SK-N-SH (cell line): Measurements from ENCODE around the gene ABCC12. TPM values are rescaled to one million over a fixed set of nuclear protein-coding genes. Genes with fewer than 3 reads are reported as not detected.

Experiments used
- CTCF ChIA-PET: fragments of 300-600, 350-600 bp; formaldehyde crosslinking; extraction: SDS; loops from one replicate; lab custom pipeline; 2021; lab: Yijun Ruan, JAX
- POLR2A ChIA-PET: fragments of 350-600 bp; sonication (Branson Sonifier 250); formaldehyde crosslinking; extraction: SDS; loops from one replicate; lab custom pipeline; 2020; ENCODE audit warnings: antibody characterized with exemption, inconsistent platforms; lab: Yijun Ruan, JAX
- DNase-seq: peaks from one replicate; pipeline ENCODE4 v3.0.0; 2012
- H2AFZ ChIP-seq: fragments of 200-600 bp; sonication (generic); 2 replicates; pipeline ENCODE4 v1.8.1; 2016; ENCODE audit warnings: antibody characterized with exemption, mild to moderate bottlenecking, low read depth
- H3F3A ChIP-seq: fragments of 200-600 bp; sonication (generic); replicated peaks from 2 replicates; pipeline ENCODE3; 2016; ENCODE audit warnings: antibody characterized with exemption, mild to moderate bottlenecking; ENCODE audit not compliant: insufficient read depth
- H3K27ac ChIP-seq, 2 experiments: fragments of 200-500 bp in 1 of 2; fragments of 200-600 bp in 1 of 2; sonication (Bioruptor generic) in 1 of 2; sonication (generic), shearing (Covaris generic) in 1 of 2; 2 replicates each; pipeline versions ENCODE4 v1.5.1 to v1.6.1; 2014 to 2016; ENCODE audit warnings: low read depth in 2 of 2, inconsistent platforms in 1 of 2, low read length in 1 of 2, mild to moderate bottlenecking in 1 of 2, mixed read lengths in 1 of 2
- H3K27me3 ChIP-seq: fragments of 200-600 bp; sonication (generic), shearing (Covaris generic); 2 replicates; pipeline ENCODE4 v1.6.1; 2016; ENCODE audit warnings: mixed run types; ENCODE audit not compliant: insufficient read depth
- H3K36me3 ChIP-seq, 2 experiments: fragments of 200-500 bp in 1 of 2; fragments of 200-600 bp in 1 of 2; sonication (Bioruptor generic) in 1 of 2; sonication (generic) in 1 of 2; replicated peaks in 1 of 2; 2 replicates each; pipeline versions ENCODE3 to v1.5.1; 2014 to 2016; ENCODE audit warnings: low read length in 1 of 2, mild to moderate bottlenecking in 1 of 2; ENCODE audit not compliant: insufficient read depth in 2 of 2, control insufficient read depth in 1 of 2
- H3K4me1 ChIP-seq, 2 experiments: fragments of 200-500 bp in 1 of 2; fragments of 200-600 bp in 1 of 2; sonication (Bioruptor generic) in 1 of 2; sonication (generic), shearing (Covaris generic) in 1 of 2; 2 replicates each; pipeline versions ENCODE4 v1.5.1 to v1.6.1; 2014 to 2016; ENCODE audit warnings: low read depth in 1 of 2, low read length in 1 of 2, mixed run types in 1 of 2; ENCODE audit not compliant: insufficient read depth in 2 of 2, control insufficient read depth in 1 of 2
- H3K4me2 ChIP-seq: fragments of 200-600 bp; sonication (generic), shearing (Covaris generic); 2 replicates; pipeline ENCODE4 v1.6.1; 2017; ENCODE audit warnings: mixed run types
- H3K4me3 ChIP-seq, 2 experiments: fragments of 200-500 bp in 1 of 2; fragments of 200-600 bp in 1 of 2; sonication (Bioruptor generic) in 1 of 2; sonication (generic), shearing (Covaris generic) in 1 of 2; 2 replicates each; pipeline versions ENCODE4 v1.5.1 to v1.8.1; 2014 to 2016; ENCODE audit warnings: low read depth in 2 of 2, inconsistent platforms in 1 of 2, low read length in 1 of 2, mild to moderate bottlenecking in 1 of 2, mixed read lengths in 1 of 2, moderate library complexity in 1 of 2
- H3K79me2 ChIP-seq: fragments of 200-600 bp; sonication (generic); 2 replicates; pipeline ENCODE4 v1.8.1; 2017; ENCODE audit warnings: mild to moderate bottlenecking; ENCODE audit not compliant: insufficient read depth
- H3K9ac ChIP-seq: fragments of 200-600 bp; sonication (generic); 2 replicates; pipeline ENCODE4 v1.6.1; 2017; ENCODE audit warnings: mixed run types
- H3K9me2 ChIP-seq: fragments of 200-600 bp; sonication (generic); 2 replicates; pipeline ENCODE4 v1.6.1; 2017; ENCODE audit warnings: mixed run types
- H3K9me3 ChIP-seq: fragments of 200-600 bp; sonication (generic); 2 replicates; pipeline ENCODE4 v1.6.1; 2017; ENCODE audit warnings: mixed run types, mild to moderate bottlenecking, moderate library complexity
- H4K20me1 ChIP-seq: fragments of 200-600 bp; sonication (generic); 2 replicates; pipeline ENCODE4 v1.6.1; 2017; ENCODE audit warnings: mild to moderate bottlenecking, mixed run types; ENCODE audit not compliant: insufficient read depth
- EZH2phosphoT487 ChIP-seq: fragments of 200-600 bp; sonication (generic); IDR thresholded peaks from 2 replicates; pipeline ENCODE4 v1.6.1; 2017; ENCODE audit warnings: low read depth, mixed run types, mild to moderate bottlenecking, antibody characterized with exemption, moderate library complexity, borderline replicate concordance
- GABPA ChIP-seq: IDR thresholded peaks from 2 replicates; pipeline ENCODE4 v1.4.0; 2012; ENCODE audit warnings: low read depth, mild to moderate bottlenecking
- GATA2 ChIP-seq: sonication (generic); formaldehyde crosslinking; IDR thresholded peaks from 2 replicates; pipeline ENCODE4 v1.5.0; 2020; ENCODE audit warnings: mild to moderate bottlenecking, missing genetic modification reagents
- JUND ChIP-seq: IDR thresholded peaks from 2 replicates; pipeline ENCODE4 v1.4.0; 2012
- MEF2A ChIP-seq: IDR thresholded peaks from 2 replicates; pipeline ENCODE4 v1.4.0; 2012; ENCODE audit warnings: low read depth, borderline replicate concordance
- MXI1 ChIP-seq: IDR thresholded peaks from 2 replicates; pipeline ENCODE4 v1.6.1; 2012; ENCODE audit warnings: mild to moderate bottlenecking, low read depth, low read length, improper control_type of control experiment
- POLR2AphosphoS5 ChIP-seq: IDR thresholded peaks from 2 replicates; pipeline ENCODE4 v1.6.1; 2012; ENCODE audit warnings: low read depth, low read length
- RCOR1 ChIP-seq: fragments of 150-350 bp; IDR thresholded peaks from 2 replicates; pipeline ENCODE4 v1.6.1; 2017; ENCODE audit warnings: antibody characterized with exemption, low read length
- RFX5 ChIP-seq: IDR thresholded peaks from 2 replicates; pipeline ENCODE4 v1.6.1; 2012; ENCODE audit warnings: mild to moderate bottlenecking, improper control_type of control experiment, low read length
- YY1 ChIP-seq: IDR thresholded peaks from 2 replicates; pipeline ENCODE4 v1.4.0; 2012; ENCODE audit warnings: low read depth, mild to moderate bottlenecking
- WGBS: methylation state at CpG from one replicate; pipeline ENCODE4 v1.1.6; 2017; ENCODE audit warnings: low lambda C conversion rate; 5-methylcytosine and 5-hydroxymethylcytosine counted together
- polyA plus RNA-seq, 3 experiments: library from polyadenylated mRNA; depleted of rRNA; stranded (reverse); fragments of >200 nt; gene quantifications; 2 replicates each; pipeline ENCODE4 v1.2.3, GENCODE V29; 2012
- TF ChIP-seq, protein P1 (sequence below): IDR thresholded peaks from 2 replicates; pipeline ENCODE4 v1.4.0; 2012; ENCODE audit warnings: low read depth, borderline replicate concordance
- TF ChIP-seq, protein P2 (sequence below): IDR thresholded peaks from 2 replicates; pipeline ENCODE4 v1.4.0; 2012; ENCODE audit warnings: low read depth, borderline replicate concordance
- TF ChIP-seq, protein P3 (sequence below): fragments of 200-600 bp; sonication (generic); IDR thresholded peaks from 2 replicates; pipeline ENCODE4 v1.6.1; 2017; ENCODE audit warnings: antibody characterized with exemption, mild to moderate bottlenecking, moderate library complexity
- TF ChIP-seq, protein P4 (sequence below): IDR thresholded peaks from 2 replicates; pipeline ENCODE4 v1.6.1; 2012; ENCODE audit warnings: mild to moderate bottlenecking, low read depth, low read length, moderate library complexity

ABCC12 gene
- polyA plus RNA-seq, 1 of the 3 experiments (the other 2 are of a cell fraction), result not detected

DNA sequence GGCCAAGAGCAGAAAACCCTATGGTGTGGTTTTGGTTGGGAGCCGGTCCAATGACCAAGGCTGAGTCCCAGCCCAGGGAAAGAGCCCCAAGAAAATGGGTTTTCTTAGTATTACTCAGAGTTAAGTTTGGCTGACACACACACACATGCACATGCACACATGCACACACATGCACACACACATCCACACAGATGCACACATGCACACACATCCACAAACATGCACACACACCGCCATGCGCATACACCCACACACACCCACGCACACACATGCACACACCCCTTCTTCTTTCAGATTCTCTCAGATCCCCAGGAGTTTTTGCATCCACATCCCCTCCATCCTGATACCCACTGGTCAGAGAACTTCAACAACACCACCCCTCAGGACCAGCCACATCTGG is 9.1 kb downstream of the ABCC12 start:
- Histone ChIP-seq H3K36me3 (no peaks in the 10 kb centered on the region), H3K27ac (no peak overlapping the region), H4K20me1 (no peaks in the 10 kb centered on the region), H3K4me3 (no peak overlapping the region), H3K9me3 (peaks cover 7% of the 10 kb centered on the region), H3K9me2 (no peaks in the 10 kb centered on the region), H3K9ac (no peak overlapping the region)
- WGBS, result 90% methylated on average over 4 of the region's 4 CpGs
- DNase-seq, result no peak
- CTCF ChIA-PET, result interaction anchor here (1.0 to 1.9 kb wide), 3 partner anchors 10 to 1109 kb away, joined by 3 to 5 read pairs (median 3); no protein-coding TSS in a partner anchor
- TF ChIP-seq, protein P1, sequence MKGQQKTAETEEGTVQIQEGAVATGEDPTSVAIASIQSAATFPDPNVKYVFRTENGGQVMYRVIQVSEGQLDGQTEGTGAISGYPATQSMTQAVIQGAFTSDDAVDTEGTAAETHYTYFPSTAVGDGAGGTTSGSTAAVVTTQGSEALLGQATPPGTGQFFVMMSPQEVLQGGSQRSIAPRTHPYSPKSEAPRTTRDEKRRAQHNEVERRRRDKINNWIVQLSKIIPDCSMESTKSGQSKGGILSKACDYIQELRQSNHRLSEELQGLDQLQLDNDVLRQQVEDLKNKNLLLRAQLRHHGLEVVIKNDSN, result no peak
- TF ChIP-seq POLR2AphosphoS5 (no peak), JUND (no peak), EZH2phosphoT487 (no peak), MXI1 (no peak), GABPA (no peak), YY1 (no peak), RCOR1 (no peak)
- TF ChIP-seq, protein P2, sequence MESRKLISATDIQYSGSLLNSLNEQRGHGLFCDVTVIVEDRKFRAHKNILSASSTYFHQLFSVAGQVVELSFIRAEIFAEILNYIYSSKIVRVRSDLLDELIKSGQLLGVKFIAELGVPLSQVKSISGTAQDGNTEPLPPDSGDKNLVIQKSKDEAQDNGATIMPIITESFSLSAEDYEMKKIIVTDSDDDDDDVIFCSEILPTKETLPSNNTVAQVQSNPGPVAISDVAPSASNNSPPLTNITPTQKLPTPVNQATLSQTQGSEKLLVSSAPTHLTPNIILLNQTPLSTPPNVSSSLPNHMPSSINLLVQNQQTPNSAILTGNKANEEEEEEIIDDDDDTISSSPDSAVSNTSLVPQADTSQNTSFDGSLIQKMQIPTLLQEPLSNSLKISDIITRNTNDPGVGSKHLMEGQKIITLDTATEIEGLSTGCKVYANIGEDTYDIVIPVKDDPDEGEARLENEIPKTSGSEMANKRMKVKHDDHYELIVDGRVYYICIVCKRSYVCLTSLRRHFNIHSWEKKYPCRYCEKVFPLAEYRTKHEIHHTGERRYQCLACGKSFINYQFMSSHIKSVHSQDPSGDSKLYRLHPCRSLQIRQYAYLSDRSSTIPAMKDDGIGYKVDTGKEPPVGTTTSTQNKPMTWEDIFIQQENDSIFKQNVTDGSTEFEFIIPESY, result no peak
- TF ChIP-seq, protein P3, sequence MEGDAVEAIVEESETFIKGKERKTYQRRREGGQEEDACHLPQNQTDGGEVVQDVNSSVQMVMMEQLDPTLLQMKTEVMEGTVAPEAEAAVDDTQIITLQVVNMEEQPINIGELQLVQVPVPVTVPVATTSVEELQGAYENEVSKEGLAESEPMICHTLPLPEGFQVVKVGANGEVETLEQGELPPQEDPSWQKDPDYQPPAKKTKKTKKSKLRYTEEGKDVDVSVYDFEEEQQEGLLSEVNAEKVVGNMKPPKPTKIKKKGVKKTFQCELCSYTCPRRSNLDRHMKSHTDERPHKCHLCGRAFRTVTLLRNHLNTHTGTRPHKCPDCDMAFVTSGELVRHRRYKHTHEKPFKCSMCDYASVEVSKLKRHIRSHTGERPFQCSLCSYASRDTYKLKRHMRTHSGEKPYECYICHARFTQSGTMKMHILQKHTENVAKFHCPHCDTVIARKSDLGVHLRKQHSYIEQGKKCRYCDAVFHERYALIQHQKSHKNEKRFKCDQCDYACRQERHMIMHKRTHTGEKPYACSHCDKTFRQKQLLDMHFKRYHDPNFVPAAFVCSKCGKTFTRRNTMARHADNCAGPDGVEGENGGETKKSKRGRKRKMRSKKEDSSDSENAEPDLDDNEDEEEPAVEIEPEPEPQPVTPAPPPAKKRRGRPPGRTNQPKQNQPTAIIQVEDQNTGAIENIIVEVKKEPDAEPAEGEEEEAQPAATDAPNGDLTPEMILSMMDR, result no peak
- TF ChIP-seq, all 33 proteins: peak for 0
- Histone ChIP-seq H3K4me1 (no peaks in the 10 kb centered on the region), H3K79me2 (no peaks in the 10 kb centered on the region), H3K27me3 (no peaks in the 10 kb centered on the region), H3K4me2 (no peak overlapping the region), H2AFZ (no peak overlapping the region), H3F3A (no peaks in the 10 kb centered on the region)
- POLR2A ChIA-PET, result no interaction called here

DNA sequence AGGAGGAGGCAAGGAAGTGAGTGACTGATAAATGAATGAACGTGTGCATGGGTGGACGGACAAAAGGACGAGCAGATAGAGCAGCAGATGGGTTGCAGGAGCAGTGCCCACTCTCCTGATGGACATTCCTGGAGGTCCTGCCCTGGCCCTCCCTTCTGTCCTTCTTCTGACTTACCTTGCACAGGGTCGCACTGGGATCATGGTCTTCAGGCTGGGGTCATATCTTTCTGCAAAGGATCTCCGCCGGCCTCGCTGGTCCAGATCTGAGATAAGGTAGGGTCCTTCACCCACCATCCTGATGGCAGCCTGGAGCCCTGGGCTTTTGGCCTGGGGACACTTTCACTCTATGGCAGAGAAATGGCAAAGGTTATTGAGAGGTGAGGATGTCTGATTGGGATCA is 9.7 kb downstream of the ABCC12 start:
- CTCF ChIA-PET, result interaction anchor here (1.4 kb wide), 1 partner anchor 10 kb away, joined by 5 read pairs; no protein-coding TSS in a partner anchor
- POLR2A ChIA-PET, result no interaction called here
- no peak for DNase-seq

More for the DNA sequence above, 9.7 kb downstream of the ABCC12 start:
- H3K4me1 ChIP-seq, result no peaks in the 10 kb centered on the region
- no peak overlapping the region for H3K4me2 ChIP-seq
- no peak overlapping the region for H3K9ac ChIP-seq
- TF ChIP-seq, protein P4, sequence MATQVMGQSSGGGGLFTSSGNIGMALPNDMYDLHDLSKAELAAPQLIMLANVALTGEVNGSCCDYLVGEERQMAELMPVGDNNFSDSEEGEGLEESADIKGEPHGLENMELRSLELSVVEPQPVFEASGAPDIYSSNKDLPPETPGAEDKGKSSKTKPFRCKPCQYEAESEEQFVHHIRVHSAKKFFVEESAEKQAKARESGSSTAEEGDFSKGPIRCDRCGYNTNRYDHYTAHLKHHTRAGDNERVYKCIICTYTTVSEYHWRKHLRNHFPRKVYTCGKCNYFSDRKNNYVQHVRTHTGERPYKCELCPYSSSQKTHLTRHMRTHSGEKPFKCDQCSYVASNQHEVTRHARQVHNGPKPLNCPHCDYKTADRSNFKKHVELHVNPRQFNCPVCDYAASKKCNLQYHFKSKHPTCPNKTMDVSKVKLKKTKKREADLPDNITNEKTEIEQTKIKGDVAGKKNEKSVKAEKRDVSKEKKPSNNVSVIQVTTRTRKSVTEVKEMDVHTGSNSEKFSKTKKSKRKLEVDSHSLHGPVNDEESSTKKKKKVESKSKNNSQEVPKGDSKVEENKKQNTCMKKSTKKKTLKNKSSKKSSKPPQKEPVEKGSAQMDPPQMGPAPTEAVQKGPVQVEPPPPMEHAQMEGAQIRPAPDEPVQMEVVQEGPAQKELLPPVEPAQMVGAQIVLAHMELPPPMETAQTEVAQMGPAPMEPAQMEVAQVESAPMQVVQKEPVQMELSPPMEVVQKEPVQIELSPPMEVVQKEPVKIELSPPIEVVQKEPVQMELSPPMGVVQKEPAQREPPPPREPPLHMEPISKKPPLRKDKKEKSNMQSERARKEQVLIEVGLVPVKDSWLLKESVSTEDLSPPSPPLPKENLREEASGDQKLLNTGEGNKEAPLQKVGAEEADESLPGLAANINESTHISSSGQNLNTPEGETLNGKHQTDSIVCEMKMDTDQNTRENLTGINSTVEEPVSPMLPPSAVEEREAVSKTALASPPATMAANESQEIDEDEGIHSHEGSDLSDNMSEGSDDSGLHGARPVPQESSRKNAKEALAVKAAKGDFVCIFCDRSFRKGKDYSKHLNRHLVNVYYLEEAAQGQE, result no peak
- TF ChIP-seq MEF2A (no peak), MXI1 (no peak), JUND (no peak), RFX5 (no peak), GATA2 (CRISPR knock-in tag) (no peak)
- no peaks in the 10 kb centered on the region for H4K20me1 ChIP-seq
- H3K9me3 ChIP-seq, result peaks cover 7% of the 10 kb centered on the region
- H3K36me3 ChIP-seq, result no peaks in the 10 kb centered on the region
- H3K27me3 ChIP-seq, result no peaks in the 10 kb centered on the region
- H3K9me2 ChIP-seq, result no peaks in the 10 kb centered on the region
- H3K79me2 ChIP-seq, result no peaks in the 10 kb centered on the region
- no peak overlapping the region for H3K27ac ChIP-seq
- WGBS, result 75% methylated on average over 4 of the region's 7 CpGs
- H3K4me3 ChIP-seq, result no peak overlapping the region
- no peaks in the 10 kb centered on the region for H3F3A ChIP-seq
- no peak overlapping the region for H2AFZ ChIP-seq
